ENCODE results near the gene ALG3.

- TF ChIP-seq SIN3A (IDR thresholded peaks at IDR 0.05; ENCODE audit: borderline replicate concordance, insufficient read depth, low read length) = no peak
- no peak for TF ChIP-seq TAF1 (IDR thresholded peaks at IDR 0.05; ENCODE audit: borderline replicate concordance, insufficient read depth, low read length)
- no peak for TF ChIP-seq POLR2AphosphoS5 (IDR thresholded peaks at IDR 0.05; ENCODE audit: low read depth, low read length)
- no peak for TF ChIP-seq FOXP2 (optimal IDR thresholded peaks at IDR 0.05; ENCODE audit: borderline replicate concordance, extremely low read depth, extremely low read length, insufficient read depth)
- TF ChIP-seq REST (IDR thresholded peaks at IDR 0.05; ENCODE audit: insufficient read depth in 1 of 2, low read depth in 2 of 2, low read length in 2 of 2) = no peak
These were observed 20.2 kb downstream of the ALG3 start for GRCh38 chr3:184228376-184229137.

Data from PFSK-1 (cell line).